Measurements from ENCODE around the gene ZNF784.
A peak's percentile ranks its signal among the peaks of the same experiment; 100 is the strongest.

ZNF784 gene

GRCh38 chr19:55659822-55660221, 35.5 kb upstream of the ZNF784 start:
- peak overlapping the region; percentile 85; the same call in 1 of the 2 replicates for H3K4me2 ChIP-seq (ENCODE audit: low read length)
- no peaks in the 10 kb centered on the region for H3K27me3 ChIP-seq (ENCODE audit: control insufficient read depth, low read length)
- no peak for TF ChIP-seq CTCF (IDR thresholded peaks at IDR 0.05; ENCODE audit: low read depth, low read length, poor library complexity, severe bottlenecking)
- H4K20me1 ChIP-seq (ENCODE audit: control insufficient read depth, insufficient read depth, low read depth, low read length), result peaks cover 39% of the 10 kb centered on the region
- H3K79me2 ChIP-seq (ENCODE audit: control insufficient read depth, low read length), result peaks cover 100% of the 10 kb centered on the region
- peaks cover 100% of the 10 kb centered on the region for H3K36me3 ChIP-seq (ENCODE audit: control insufficient read depth, low read length)
- H3F3A ChIP-seq (ENCODE audit: control insufficient read depth, insufficient read depth), result no peaks in the 10 kb centered on the region
- H3K9me2 ChIP-seq (replicated peaks; ENCODE audit: control insufficient read depth, low read length), result no peaks in the 10 kb centered on the region
- no peak overlapping the region for H3K4me3 ChIP-seq (ENCODE audit: low read length)
- H3K4me1 ChIP-seq (ENCODE audit: control insufficient read depth, low read length), result peaks cover 32% of the 10 kb centered on the region
- H3K9me3 ChIP-seq (ENCODE audit: control insufficient read depth, insufficient read depth, low read length), result no peaks in the 10 kb centered on the region
- 0 out of 2 replicates have a peak overlapping the region, but pooled peaks have one; percentile 11 for H3K27ac ChIP-seq (ENCODE audit: low read depth, low read length)

- H3K27me3 ChIP-seq (ENCODE audit: control insufficient read depth, low read length), result no peaks in the 10 kb centered on the region
- H3K9me3 ChIP-seq (ENCODE audit: control insufficient read depth, insufficient read depth, low read length), result no peaks in the 10 kb centered on the region
- H3K4me1 ChIP-seq (ENCODE audit: control insufficient read depth, low read length), result peaks cover 32% of the 10 kb centered on the region
- H3K4me2 ChIP-seq (ENCODE audit: low read length), result peak overlapping the region; percentile 85
- peaks cover 91% of the 10 kb centered on the region for H3K79me2 ChIP-seq (ENCODE audit: control insufficient read depth, low read length)
- H3K4me3 ChIP-seq (ENCODE audit: low read length), result peak overlapping the region; percentile 80
- H4K20me1 ChIP-seq (ENCODE audit: control insufficient read depth, insufficient read depth, low read depth, low read length), result peaks cover 37% of the 10 kb centered on the region
- TF ChIP-seq EZH2phosphoT487 (IDR thresholded peaks at IDR 0.05; ENCODE audit: borderline replicate concordance, low read length) (no peak), CTCF (IDR thresholded peaks at IDR 0.05; ENCODE audit: low read depth, low read length, poor library complexity, severe bottlenecking) (no peak)
- no peak overlapping the region; the same call in 1 of the 2 replicates for H3K27ac ChIP-seq (ENCODE audit: low read depth, low read length)
- no peaks in the 10 kb centered on the region for H3K9me2 ChIP-seq (replicated peaks; ENCODE audit: control insufficient read depth, low read length)
- no peaks in the 10 kb centered on the region for H3F3A ChIP-seq (ENCODE audit: control insufficient read depth, insufficient read depth)
- H3K36me3 ChIP-seq (ENCODE audit: control insufficient read depth, low read length), result peaks cover 91% of the 10 kb centered on the region
Observed at GRCh38 chr19:55658846-55659459, 34.6 kb upstream of the ZNF784 start.

- no peak for TF ChIP-seq EZH2phosphoT487 (IDR thresholded peaks at IDR 0.05; ENCODE audit: borderline replicate concordance, low read length)
- TF ChIP-seq CTCF (IDR thresholded peaks at IDR 0.05; ENCODE audit: low read depth, low read length, poor library complexity, severe bottlenecking), result no peak
- Histone ChIP-seq H3F3A (ENCODE audit: control insufficient read depth, insufficient read depth) (no peaks in the 10 kb centered on the region), H3K27ac (ENCODE audit: low read depth, low read length) (peak overlapping the region; percentile 91), H3K79me2 (ENCODE audit: control insufficient read depth, low read length) (peaks cover 77% of the 10 kb centered on the region), H3K4me1 (ENCODE audit: control insufficient read depth, low read length) (peaks cover 39% of the 10 kb centered on the region), H3K4me3 (ENCODE audit: low read length) (peak overlapping the region; percentile 80), H3K4me2 (ENCODE audit: low read length) (peak overlapping the region; percentile 85), H3K9me2 (replicated peaks; ENCODE audit: control insufficient read depth, low read length) (no peaks in the 10 kb centered on the region), H3K27me3 (ENCODE audit: control insufficient read depth, low read length) (no peaks in the 10 kb centered on the region), H4K20me1 (ENCODE audit: control insufficient read depth, insufficient read depth, low read depth, low read length) (peaks cover 28% of the 10 kb centered on the region), H3K9me3 (ENCODE audit: control insufficient read depth, insufficient read depth, low read length) (no peaks in the 10 kb centered on the region), H3K36me3 (ENCODE audit: control insufficient read depth, low read length) (peaks cover 83% of the 10 kb centered on the region)
Observed at GRCh38 chr19:55656988-55657747, 32.8 kb upstream of the ZNF784 start.

Data from DOHH2 (cell line).